Measurements from ENCODE around the gene ACER3.

GRCh38 chr11:76845069-76845468 is 15.6 kb upstream of the ACER3 start:
- no peak for TF ChIP-seq CTCF (IDR thresholded peaks at IDR 0.05)
- no peak for TF ChIP-seq EP300 (IDR thresholded peaks at IDR 0.05)
- no peak for TF ChIP-seq POLR2A (IDR thresholded peaks at IDR 0.05)
- no peak for TF ChIP-seq POLR2AphosphoS5 (IDR thresholded peaks at IDR 0.05)
